GM12874 (cell line): ENCODE data around the gene SLC41A3.

Source experiments
- CTCF ChIP-seq: IDR thresholded peaks from 2 replicates; pipeline ENCODE4 v1.5.1; 2011; ENCODE audit warnings: low read depth, mild to moderate bottlenecking, control low read depth, low read length, moderate library complexity; ENCODE audit not compliant: insufficient read depth

The SLC41A3 gene

GRCh38 chr3:126083913-126084767, at the start of gene SLC41A3:
Gene SLC41A3, minus strand, starts transcription at chr3:126084124. Its CDS starts 15,905 bp downstream, at chr3:126068219.
- peak; percentile 68 for TF ChIP-seq CTCF

DNA sequence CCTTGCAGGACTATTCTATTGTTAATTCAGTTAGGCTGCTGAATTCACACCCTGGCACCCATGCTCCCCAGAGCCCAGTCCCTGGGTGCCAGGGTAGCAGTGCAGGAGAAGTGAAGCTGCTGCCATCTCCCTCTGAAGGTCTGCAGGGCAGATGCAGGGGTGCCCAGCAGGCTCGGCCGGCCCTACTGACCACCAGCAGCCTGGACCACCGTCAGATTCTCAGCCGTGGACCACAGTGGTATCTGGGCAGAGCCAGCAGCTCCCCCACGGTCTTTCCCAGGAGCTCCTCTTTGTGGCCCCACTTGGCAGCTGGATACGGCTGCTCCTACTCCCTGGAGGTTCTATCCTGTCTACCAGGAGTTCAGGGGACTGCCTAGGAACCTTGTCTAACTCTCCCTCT, 49.7 kb upstream of the SLC41A3 start:
- TF ChIP-seq CTCF: no peak

- no peak for TF ChIP-seq CTCF
These were observed 49.0 kb upstream of the SLC41A3 start for GRCh38 chr3:126132751-126133511.

- no peak for TF ChIP-seq CTCF
These were observed 48.2 kb upstream of the SLC41A3 start for GRCh38 chr3:126131881-126132750.

- no peak for TF ChIP-seq CTCF
These were observed 47.2 kb upstream of the SLC41A3 start for GRCh38 chr3:126130981-126131745.

DNA sequence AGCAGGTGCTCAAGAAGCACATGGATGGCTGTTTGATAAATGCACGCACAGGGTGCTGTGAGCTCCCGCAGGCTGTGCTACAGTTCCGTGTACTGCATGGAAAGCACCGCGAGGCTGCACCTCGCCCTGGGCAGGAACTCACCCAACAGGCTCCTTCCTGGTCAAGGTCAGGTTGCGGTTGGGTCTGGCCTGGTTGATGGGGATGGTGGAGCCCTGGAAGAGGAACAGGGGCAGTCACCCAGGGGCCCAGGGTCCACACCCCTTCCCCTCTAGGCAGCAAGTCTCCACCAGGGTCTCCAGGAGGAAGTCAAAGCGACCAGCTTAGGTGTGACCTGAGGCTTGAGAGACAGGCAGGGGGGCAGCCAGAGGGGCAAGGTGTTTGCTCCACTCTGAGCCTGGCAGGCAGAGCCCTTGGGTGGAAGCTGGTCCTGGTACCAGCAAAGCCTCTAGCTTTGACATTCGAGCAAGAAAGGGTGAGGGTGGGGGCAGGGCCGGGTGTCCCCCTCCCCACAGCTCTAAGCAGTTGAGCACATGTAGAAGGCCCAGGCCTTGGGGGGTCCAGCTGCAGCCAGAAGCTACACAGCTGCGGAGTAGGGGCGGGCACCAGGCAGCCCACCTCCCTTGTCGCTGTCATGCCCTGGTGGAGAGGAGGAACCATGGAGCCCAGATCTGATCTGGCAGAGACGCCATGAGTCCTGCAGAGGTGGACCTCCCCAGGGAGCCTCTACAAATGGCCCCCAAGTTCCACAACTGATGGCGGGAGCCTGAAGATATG, 46.3 kb upstream of the SLC41A3 start:
- TF ChIP-seq CTCF: no peak
